NCI-H146 treated with DMSO at 0.1 percent for 48 hours (cell line): Measurements from ENCODE around the gene BANK1.

Experiments
- DNase-seq: peaks from one replicate; lab custom pipeline; 2025; ENCODE audit not compliant: unreplicated experiment; lab: John Stamatoyannopoulos, UW

Gene BANK1

DNA sequence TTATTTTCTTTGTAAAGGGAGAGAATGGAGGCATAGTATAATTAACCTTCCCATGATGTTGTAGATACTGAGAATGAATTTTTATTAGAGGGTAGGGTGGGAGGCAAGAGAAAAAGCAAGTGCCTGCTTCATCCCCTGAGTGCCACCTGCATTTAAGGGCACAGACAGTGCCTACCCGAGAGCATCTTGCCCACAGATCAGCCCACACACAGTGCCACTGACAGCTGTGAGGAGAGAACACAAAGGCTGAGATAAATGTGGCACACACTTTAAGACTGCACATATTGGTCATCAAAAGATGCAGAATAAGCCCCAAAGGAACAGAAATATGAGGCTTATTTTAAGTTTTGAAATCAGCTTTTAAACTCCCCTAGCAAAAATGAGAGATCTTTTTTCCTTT lies 304.0 kb downstream of the BANK1 start:
- DNase-seq: no peak

DNA sequence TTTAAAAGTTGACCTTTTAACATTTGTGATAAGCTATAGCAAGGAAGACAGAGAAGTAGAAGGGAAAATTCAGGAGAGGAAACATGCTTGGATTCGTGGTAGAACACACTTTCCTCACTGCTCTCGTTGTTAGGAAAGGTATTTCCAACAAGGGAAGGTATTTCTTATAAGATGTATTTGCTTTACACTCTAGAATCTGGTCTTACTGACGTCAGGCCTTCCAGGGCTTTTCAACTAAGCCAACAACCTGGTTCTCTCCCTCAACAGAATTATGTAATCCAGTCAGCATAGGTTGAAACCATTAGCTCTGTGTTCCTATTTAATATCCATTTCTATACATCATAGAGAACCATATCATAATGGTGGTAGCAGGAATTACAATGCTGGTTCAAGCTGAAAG lies 312.8 kb downstream of the BANK1 start:
- DNase-seq: no peak

DNA sequence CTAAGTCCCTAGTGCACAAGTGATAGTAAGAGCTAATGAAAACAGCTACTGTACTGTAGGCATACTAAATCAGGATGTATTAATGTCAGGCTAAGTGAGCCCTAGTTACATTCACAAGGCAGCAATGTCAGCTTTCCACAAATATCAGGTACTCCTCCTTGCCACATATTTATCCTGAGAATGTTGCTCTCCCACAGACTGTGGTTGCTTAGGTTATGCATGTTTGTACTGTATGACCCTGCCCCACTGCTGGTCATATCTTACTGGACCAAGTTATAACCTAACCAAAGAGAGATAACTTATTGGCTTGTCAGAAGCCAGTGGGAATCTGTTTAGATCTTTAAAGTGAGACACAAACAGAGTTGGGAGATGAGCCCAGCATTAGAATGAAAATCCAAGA lies 313.7 kb downstream of the BANK1 start:
- no peak for DNase-seq

DNA sequence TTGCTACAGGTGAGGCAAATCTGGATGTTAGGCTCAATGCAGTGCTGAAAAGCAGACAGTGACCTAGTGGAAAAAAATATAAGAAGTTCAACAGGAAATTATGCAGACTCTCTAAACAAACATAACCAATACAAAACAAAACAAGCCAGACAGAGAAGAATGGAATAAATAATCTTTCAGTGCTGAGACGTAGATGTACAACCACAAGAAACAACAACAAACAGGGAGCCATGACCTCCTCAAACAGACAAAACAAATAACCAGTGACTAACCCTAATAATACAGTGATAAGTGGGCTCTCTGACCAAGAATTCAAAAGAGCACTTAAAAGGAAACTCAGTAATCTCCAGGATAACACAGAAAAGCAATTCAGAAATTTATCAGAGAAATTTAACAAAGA lies 315.5 kb downstream of the BANK1 start:
- no peak for DNase-seq

DNA sequence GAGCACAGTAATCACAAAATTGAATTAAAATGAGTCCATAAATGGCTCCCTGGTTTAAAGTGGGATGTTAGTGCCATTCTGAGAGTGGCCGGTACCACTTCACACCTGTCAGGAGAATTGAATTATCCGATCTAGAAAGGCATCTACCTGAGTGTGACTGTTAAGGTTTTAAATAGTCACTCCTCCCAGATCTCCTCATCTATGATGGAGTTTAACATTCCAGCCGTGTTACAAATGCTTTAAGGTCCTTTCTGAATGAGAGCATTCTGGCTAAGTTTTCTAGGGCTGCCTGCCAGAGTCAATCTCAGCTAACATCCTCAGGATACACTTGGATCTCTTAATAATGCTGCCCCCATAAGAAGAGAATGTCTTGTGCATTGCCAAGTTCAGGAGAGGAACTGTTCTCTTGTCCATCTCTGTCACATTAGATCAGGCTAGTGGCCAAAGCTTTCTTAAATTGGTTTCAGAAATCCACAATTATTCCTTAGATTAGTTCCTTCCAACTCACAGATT lies 323.6 kb downstream of the BANK1 start:
- DNase-seq: no peak

DNA sequence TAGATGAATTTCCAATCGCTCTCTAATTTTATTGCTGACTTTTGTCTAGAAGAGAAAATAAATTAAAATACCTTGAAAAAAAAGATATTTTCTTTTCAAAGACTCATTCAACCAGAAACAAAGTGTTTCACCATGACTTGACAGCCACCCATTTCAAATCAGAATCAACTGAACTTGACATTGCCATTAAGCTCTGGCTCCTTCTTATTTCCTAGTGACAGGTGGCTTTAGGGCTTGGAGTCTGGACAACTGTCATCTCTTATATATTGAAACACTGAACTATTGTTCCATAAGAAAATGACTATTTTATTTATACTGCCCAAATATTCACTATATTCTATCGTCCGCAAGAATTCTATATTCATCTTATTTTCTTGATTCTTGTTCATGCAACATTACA lies 325.6 kb downstream of the BANK1 start:
- no peak for DNase-seq

DNA sequence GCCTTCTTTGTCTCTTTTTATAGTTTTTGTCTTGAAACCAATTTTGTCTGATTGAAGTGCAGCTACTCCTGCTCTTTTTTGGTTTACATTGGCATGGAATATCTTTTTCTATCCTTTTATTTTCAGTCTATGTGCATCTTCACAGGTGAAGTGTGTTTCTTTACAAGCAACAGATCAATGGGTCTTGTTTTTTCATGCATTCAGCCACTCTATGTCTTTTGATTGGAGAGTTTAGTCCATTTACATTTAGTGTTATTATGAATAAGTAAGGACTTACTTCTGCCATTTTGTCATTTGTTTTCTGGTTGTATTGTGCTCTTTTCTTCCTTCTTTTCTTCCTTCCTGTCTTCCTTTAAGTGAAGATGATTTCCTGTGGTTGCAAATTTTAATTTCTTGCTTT lies 330.3 kb downstream of the BANK1 start:
- DNase-seq: no peak
